DND-41 (cell line): ENCODE data around the gene COX7A1.

Experiments used
- ATAC-seq: fragments of 200-7000 bp; cut with Tn5 transposase; 3 replicates; pipeline ENCODE4 v1.9.1; 2021; ENCODE audit warnings: low read depth; ENCODE audit not compliant: insufficient read depth
- DNase-seq: peaks from one replicate; pipeline ENCODE4 v3.0.0-alpha.2; 2020
- H2AFZ ChIP-seq: 2 replicates; pipeline ENCODE4 v1.6.0; 2012; ENCODE audit warnings: low read depth, low read length
- H3K27ac ChIP-seq: 2 replicates; pipeline ENCODE4 v1.5.1; 2012; ENCODE audit warnings: low read length, inconsistent platforms
- H3K27me3 ChIP-seq: fragments of 200-600 bp; sonication (generic); 2 replicates; pipeline ENCODE4 v1.6.0; 2012; ENCODE audit warnings: low read length, mild to moderate bottlenecking, inconsistent platforms; ENCODE audit not compliant: insufficient read depth, poor library complexity
- H3K36me3 ChIP-seq: 2 replicates; pipeline ENCODE4 v1.5.1; 2012; ENCODE audit warnings: low read length, inconsistent platforms; ENCODE audit not compliant: insufficient read depth
- H3K4me1 ChIP-seq: 2 replicates; pipeline ENCODE4 v1.5.1; 2012; ENCODE audit warnings: mild to moderate bottlenecking, low read length; ENCODE audit not compliant: insufficient read depth
- H3K4me2 ChIP-seq: 2 replicates; pipeline ENCODE4 v1.6.0; 2012; ENCODE audit warnings: mild to moderate bottlenecking, moderate library complexity, low read length, inconsistent platforms; ENCODE audit not compliant: insufficient read depth
- H3K4me3 ChIP-seq, 2 experiments: fragments of 200-600 bp in 1 of 2; shearing (Covaris generic) in 1 of 2; 2 replicates each; pipeline ENCODE4 v1.5.1; 2012 to 2016; ENCODE audit warnings: inconsistent platforms in 2 of 2, low read length in 2 of 2, mild to moderate bottlenecking in 2 of 2, low read depth in 1 of 2, moderate library complexity in 1 of 2
- H3K79me2 ChIP-seq: 2 replicates; pipeline ENCODE4 v1.6.0; 2012; ENCODE audit warnings: low read length, inconsistent platforms; ENCODE audit not compliant: insufficient read depth
- H3K9ac ChIP-seq: 2 replicates; pipeline ENCODE4 v1.6.0; 2012; ENCODE audit warnings: low read depth, mild to moderate bottlenecking, inconsistent platforms, low read length, moderate library complexity
- H3K9me3 ChIP-seq: 2 replicates; pipeline ENCODE4 v1.5.1; 2012; ENCODE audit warnings: low read length, moderate library complexity, mild to moderate bottlenecking, inconsistent platforms; ENCODE audit not compliant: insufficient read depth, severe bottlenecking
- H4K20me1 ChIP-seq: 2 replicates; pipeline ENCODE4 v1.6.0; 2012; ENCODE audit warnings: low read length; ENCODE audit not compliant: insufficient read depth
- EZH2 ChIP-seq: IDR thresholded peaks from 3 replicates; pipeline ENCODE4 v1.6.1; 2012; ENCODE audit warnings: borderline replicate concordance, low read depth, mild to moderate bottlenecking, moderate library complexity, low read length, inconsistent platforms; ENCODE audit not compliant: severe bottlenecking
- TF ChIP-seq, protein P1 (sequence below): IDR thresholded peaks from 2 replicates; pipeline ENCODE4 v1.5.1; 2012; ENCODE audit warnings: borderline replicate concordance, low read length, moderate library complexity, mild to moderate bottlenecking; ENCODE audit not compliant: poor library complexity, severe bottlenecking; ENCODE audit errors: extremely low read depth

COX7A1 gene

DNA sequence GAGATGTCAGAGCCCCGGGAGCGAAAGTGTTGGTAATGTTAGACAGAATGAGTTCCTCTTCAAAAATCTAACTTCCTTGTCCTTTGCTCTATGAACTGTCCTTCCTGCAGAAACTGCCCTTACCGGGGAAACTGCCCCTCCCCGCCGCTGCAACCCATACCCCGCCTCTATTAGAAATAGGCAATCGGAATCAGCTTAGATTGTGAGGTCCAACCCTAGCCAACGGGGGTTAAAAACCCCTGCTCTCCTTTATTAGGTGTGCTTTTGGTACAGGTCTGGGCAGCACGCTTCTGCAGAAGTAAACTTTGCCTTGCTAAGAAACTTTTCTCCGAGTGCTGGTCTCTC lies 23.9 kb downstream of the COX7A1 start:
- no peaks in the 10 kb centered on the region for H3K27me3 ChIP-seq
- peaks cover 20% of the 10 kb centered on the region for H3K4me1 ChIP-seq
- no peaks in the 10 kb centered on the region for H3K79me2 ChIP-seq
- H4K20me1 ChIP-seq: no peaks in the 10 kb centered on the region
- H3K36me3 ChIP-seq: peaks cover 23% of the 10 kb centered on the region
- H3K9me3 ChIP-seq: no peaks in the 10 kb centered on the region
- no peak for DNase-seq
- H2AFZ ChIP-seq: peak overlapping the region; percentile 95
- H3K9ac ChIP-seq: peak overlapping the region; percentile 65
- peak overlapping the region; percentile 27 to 64; a peak in 3 of 4 replicates for H3K4me3 ChIP-seq
- peak overlapping the region; percentile 88 for H3K27ac ChIP-seq
- no peak for ATAC-seq
- TF ChIP-seq, protein P1, sequence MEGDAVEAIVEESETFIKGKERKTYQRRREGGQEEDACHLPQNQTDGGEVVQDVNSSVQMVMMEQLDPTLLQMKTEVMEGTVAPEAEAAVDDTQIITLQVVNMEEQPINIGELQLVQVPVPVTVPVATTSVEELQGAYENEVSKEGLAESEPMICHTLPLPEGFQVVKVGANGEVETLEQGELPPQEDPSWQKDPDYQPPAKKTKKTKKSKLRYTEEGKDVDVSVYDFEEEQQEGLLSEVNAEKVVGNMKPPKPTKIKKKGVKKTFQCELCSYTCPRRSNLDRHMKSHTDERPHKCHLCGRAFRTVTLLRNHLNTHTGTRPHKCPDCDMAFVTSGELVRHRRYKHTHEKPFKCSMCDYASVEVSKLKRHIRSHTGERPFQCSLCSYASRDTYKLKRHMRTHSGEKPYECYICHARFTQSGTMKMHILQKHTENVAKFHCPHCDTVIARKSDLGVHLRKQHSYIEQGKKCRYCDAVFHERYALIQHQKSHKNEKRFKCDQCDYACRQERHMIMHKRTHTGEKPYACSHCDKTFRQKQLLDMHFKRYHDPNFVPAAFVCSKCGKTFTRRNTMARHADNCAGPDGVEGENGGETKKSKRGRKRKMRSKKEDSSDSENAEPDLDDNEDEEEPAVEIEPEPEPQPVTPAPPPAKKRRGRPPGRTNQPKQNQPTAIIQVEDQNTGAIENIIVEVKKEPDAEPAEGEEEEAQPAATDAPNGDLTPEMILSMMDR: no peak
- TF ChIP-seq EZH2: no peak
- peak overlapping the region; percentile 86 for H3K4me2 ChIP-seq

DNA sequence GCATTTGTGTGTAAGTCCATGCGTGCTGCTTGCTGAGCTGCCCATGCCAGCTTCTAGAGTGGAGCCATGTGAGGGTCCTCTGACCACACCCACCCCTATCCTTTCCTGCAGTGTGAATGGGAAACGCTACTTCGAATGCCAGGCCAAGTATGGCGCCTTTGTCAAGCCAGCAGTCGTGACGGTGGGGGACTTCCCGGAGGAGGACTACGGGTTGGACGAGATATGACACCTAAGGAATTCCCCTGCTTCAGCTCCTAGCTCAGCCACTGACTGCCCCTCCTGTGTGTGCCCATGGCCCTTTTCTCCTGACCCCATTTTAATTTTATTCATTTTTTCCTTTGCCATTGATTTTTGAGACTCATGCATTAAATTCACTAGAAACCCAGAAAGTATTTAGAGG lies 26.7 kb downstream of the COX7A1 start:
- no peak for ATAC-seq
- peaks cover 48% of the 10 kb centered on the region for H3K36me3 ChIP-seq

DNA sequence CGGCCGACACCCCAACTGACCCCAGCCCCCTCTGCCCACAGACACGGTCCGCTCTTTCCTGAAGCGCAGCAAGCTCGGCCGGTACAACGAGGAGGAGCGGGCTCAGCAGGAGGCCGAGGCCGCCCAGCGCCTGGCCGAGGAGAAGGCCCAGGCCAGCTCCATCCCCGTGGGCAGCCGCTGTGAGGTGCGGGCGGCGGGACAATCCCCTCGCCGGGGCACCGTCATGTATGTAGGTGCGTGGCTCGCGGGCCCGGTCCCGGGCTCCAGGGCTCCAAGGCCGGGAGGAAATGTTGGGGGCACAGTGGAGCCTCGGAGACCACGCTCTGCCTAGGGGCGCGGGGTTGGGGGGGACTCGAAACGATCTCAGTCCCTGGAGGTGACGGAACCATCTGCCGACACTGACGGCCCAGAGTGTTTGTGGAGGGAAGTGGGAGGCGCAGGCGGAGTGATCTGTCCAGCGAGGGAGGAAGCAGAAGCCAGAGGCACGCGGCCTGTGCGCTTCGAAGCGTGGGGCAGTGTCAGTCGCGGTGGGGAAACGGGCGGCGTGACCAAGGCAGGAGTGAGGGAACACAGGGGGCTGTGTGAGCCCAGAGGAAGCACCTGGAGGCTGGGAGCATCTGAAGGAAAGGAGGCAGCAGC lies 30.6 kb downstream of the COX7A1 start:
- peaks cover 83% of the 10 kb centered on the region for H3K36me3 ChIP-seq
- no peaks in the 10 kb centered on the region for H3K9me3 ChIP-seq
- H2AFZ ChIP-seq: no peak overlapping the region
- H3K4me3 ChIP-seq: no peak overlapping the region
- H3K9ac ChIP-seq: no peak overlapping the region
- H4K20me1 ChIP-seq: peaks cover 10% of the 10 kb centered on the region
- H3K4me1 ChIP-seq: peaks cover 10% of the 10 kb centered on the region
- no peak overlapping the region for H3K27ac ChIP-seq
- peaks cover 20% of the 10 kb centered on the region for H3K79me2 ChIP-seq
- H3K4me2 ChIP-seq: no peak overlapping the region
- no peaks in the 10 kb centered on the region for H3K27me3 ChIP-seq
- no peak for DNase-seq
- TF ChIP-seq, protein P1: no peak
- no peak for TF ChIP-seq EZH2
- ATAC-seq: no peak

More for the DNA sequence above, 26.7 kb downstream of the COX7A1 start:
- Histone ChIP-seq H3K4me3 (no peak overlapping the region), H3K9ac (no peak overlapping the region), H2AFZ (no peak overlapping the region), H3K27me3 (no peaks in the 10 kb centered on the region), H4K20me1 (no peaks in the 10 kb centered on the region; the same call in none of the 2 replicates), H3K4me2 (no peak overlapping the region), H3K4me1 (peaks cover 20% of the 10 kb centered on the region), H3K79me2 (0 out of 2 replicates have a peak, but pooled peaks cover 1% of the 10 kb centered on the region), H3K27ac (no peak overlapping the region), H3K9me3 (no peaks in the 10 kb centered on the region)
- no peak for DNase-seq
- TF ChIP-seq, protein P1: no peak
- TF ChIP-seq EZH2: no peak

DNA sequence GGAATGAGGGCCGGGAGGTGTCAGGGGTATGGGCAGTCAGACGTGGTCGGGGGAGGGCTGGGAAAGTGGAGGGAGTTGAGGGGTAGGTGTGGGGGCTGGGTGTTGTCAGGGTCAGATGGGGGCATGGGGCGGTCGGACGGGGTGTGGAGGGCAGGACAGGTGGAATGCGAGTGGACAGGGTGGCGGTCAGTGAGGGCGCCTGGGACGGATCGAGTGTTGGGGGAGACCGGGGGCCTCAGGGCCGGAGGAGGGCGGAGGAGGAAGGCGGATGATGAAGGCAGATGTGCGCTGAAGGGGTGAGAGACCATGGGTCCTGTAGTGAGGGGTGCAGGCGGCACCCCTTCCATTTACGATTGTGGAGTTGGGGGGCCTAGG lies 31.3 kb downstream of the COX7A1 start:
- TF ChIP-seq, protein P1: no peak
- no peak for TF ChIP-seq EZH2
- no peak overlapping the region for H3K4me2 ChIP-seq

More for the DNA sequence above, 31.3 kb downstream of the COX7A1 start:
- DNase-seq (no peak), ATAC-seq (no peak)
- no peaks in the 10 kb centered on the region for H3K27me3 ChIP-seq
- no peak overlapping the region for H2AFZ ChIP-seq
- peaks cover 14% of the 10 kb centered on the region for H4K20me1 ChIP-seq
- no peak overlapping the region for H3K27ac ChIP-seq
- H3K9ac ChIP-seq: no peak overlapping the region
- H3K36me3 ChIP-seq: peaks cover 88% of the 10 kb centered on the region
- H3K79me2 ChIP-seq: peaks cover 26% of the 10 kb centered on the region
- peaks cover 16% of the 10 kb centered on the region for H3K4me1 ChIP-seq
- H3K9me3 ChIP-seq: no peaks in the 10 kb centered on the region
- no peak overlapping the region for H3K4me3 ChIP-seq
